Thoracic aorta (tissue), 2 donors: ENCODE data around the gene AKAP5. TPM values are rescaled to one million over a fixed set of nuclear protein-coding genes. Genes with fewer than 3 reads are reported as not detected.

Source experiments
- ATAC-seq: fragments of 150-250 bp; one replicate; pipeline ENCODE4 v1.8.0; 2017; ENCODE audit warnings: low read depth; ENCODE audit not compliant: insufficient number of reproducible peaks, low FRiP score
- DNase-seq: peaks from one replicate; pipeline ENCODE4 v3.0.0-alpha.2; 2020; ENCODE audit warnings: low spot score
- H3K27ac ChIP-seq, 2 donors: fragments of 200-600 bp; sonication (generic); 1 replicate in 1 of 2; 2 replicates in 1 of 2; pipeline ENCODE4 v1.5.1; 2016; ENCODE audit warnings: mild to moderate bottlenecking in 2 of 2, moderate library complexity in 2 of 2
- H3K27me3 ChIP-seq: fragments of 200-600 bp; sonication (generic); replicated peaks from 2 replicates; pipeline ENCODE4 v1.6.0; 2016; ENCODE audit warnings: mild to moderate bottlenecking; ENCODE audit not compliant: insufficient read depth
- H3K36me3 ChIP-seq: fragments of 200-600 bp; sonication (generic); one replicate; pipeline ENCODE4 v1.5.1; 2016
- H3K4me1 ChIP-seq, 2 donors: fragments of 200-600 bp; sonication (generic); 1 replicate in 1 of 2; 2 replicates in 1 of 2; pipeline versions ENCODE4 v1.5.1 to v1.6.0; 2016; ENCODE audit warnings: low read depth in 2 of 2, mild to moderate bottlenecking in 1 of 2; ENCODE audit not compliant: control insufficient read depth in 1 of 2
- H3K4me3 ChIP-seq: fragments of 200-600 bp; sonication (generic); 2 replicates; pipeline ENCODE4 v1.5.1; 2016; ENCODE audit warnings: mild to moderate bottlenecking
- H3K9me3 ChIP-seq: fragments of 200-600 bp; sonication (generic); 2 replicates; pipeline ENCODE4 v1.5.1; 2016
- total RNA-seq, 2 donors: library from RNA; depleted of rRNA; stranded (reverse); fragments of >200 nt; gene quantifications; one replicate each; pipeline versions ENCODE4 v1.1.0 to v1.2.3, GENCODE V29; 2016
- TF ChIP-seq, protein P1 (sequence below): fragments of 200-600 bp; sonication (generic); IDR thresholded peaks from one replicate; pipeline ENCODE4 v1.5.1; 2019; ENCODE audit warnings: antibody characterized with exemption

AKAP5 gene
- total RNA-seq, 2 donors from 2014 or later: 2.8 to 4.3 TPM

DNA sequence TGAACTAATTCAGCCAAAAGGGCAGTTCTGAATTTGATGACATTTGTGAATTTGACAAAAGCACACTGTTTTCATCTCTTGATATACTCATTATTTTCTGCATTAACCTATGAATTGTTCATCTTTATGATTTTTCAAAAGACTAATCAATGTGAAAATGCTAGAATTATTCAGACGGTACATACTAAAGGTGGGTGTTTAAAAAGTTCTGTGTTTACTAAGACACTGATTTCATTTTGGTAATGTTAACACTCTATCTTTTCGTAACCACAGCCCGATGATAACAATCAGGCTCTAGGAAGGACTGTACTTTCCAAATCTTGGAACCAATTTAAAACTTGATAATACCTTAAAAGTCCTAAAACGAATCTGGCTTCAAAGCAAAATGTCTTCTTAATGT lies 9.4 kb downstream of the AKAP5 start:
- Histone ChIP-seq H3K4me1 (no peaks in the 10 kb centered on the region), H3K9me3 (no peaks in the 10 kb centered on the region), H3K27ac (no peak overlapping the region), H3K27me3 (no peaks in the 10 kb centered on the region), H3K4me3 (no peak overlapping the region), H3K36me3 (no peaks in the 10 kb centered on the region)
- TF ChIP-seq, protein P1, sequence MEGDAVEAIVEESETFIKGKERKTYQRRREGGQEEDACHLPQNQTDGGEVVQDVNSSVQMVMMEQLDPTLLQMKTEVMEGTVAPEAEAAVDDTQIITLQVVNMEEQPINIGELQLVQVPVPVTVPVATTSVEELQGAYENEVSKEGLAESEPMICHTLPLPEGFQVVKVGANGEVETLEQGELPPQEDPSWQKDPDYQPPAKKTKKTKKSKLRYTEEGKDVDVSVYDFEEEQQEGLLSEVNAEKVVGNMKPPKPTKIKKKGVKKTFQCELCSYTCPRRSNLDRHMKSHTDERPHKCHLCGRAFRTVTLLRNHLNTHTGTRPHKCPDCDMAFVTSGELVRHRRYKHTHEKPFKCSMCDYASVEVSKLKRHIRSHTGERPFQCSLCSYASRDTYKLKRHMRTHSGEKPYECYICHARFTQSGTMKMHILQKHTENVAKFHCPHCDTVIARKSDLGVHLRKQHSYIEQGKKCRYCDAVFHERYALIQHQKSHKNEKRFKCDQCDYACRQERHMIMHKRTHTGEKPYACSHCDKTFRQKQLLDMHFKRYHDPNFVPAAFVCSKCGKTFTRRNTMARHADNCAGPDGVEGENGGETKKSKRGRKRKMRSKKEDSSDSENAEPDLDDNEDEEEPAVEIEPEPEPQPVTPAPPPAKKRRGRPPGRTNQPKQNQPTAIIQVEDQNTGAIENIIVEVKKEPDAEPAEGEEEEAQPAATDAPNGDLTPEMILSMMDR: no peak
- ATAC-seq (no peak), DNase-seq (no peak)

DNA sequence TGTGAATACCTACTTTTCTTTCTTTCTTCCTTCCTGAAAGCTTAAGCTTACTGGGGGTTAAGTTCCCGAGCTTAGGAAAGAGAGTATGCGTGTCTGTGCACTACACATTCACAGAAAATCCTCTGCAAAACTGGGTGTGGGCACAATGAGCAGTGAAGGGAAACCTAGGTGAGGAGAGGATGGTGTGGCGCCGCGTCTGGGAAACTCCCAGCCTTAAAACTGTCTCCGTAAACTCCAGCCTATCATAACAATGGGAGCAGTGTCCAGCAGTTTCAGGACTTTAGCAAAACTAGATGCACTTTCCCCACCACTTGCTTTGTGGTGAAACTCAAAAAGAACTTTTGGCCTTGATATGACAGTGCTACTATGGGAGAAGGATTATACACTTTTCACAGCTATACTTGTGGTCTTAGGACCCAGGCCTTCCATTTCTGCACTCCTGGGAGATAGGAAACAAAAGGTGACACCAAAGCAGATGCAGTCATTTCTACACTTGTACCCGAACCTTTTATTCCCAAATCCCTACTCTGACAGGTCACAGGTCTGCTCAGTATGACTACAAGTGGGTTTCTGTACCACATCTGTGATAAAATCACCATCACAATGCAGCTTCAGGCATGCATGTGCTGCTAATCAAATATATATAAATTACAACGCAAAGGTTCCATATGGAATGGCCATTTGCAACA lies 10.4 kb downstream of the AKAP5 start:
- Histone ChIP-seq H3K27me3 (no peaks in the 10 kb centered on the region), H3K27ac (no peak overlapping the region), H3K9me3 (no peaks in the 10 kb centered on the region), H3K4me1 (no peaks in the 10 kb centered on the region), H3K4me3 (no peak overlapping the region), H3K36me3 (no peaks in the 10 kb centered on the region)
- TF ChIP-seq, protein P1: no peak
- ATAC-seq (no peak), DNase-seq (no peak)

DNA sequence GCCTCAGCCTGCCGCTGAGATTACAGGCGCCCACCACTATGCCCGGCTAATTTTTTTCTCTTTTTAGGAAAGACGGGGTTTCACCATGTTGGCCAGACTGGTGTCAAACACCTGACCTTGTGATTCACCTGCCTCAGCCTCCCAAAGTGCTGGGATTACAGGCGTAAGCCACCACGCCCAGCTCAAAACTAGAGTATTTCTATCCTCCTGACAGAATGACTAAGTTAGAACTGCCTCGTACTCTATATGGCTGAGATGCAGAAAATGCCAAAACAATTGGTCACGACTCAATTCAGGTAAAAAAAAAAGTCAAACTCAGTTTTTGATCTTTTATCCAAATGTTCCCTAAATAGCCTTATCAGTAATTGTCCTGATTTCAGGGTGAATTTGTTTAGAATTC lies 11.1 kb downstream of the AKAP5 start:
- DNase-seq: no peak
- TF ChIP-seq, protein P1: no peak
- no peak for ATAC-seq
- no peaks in the 10 kb centered on the region for H3K27me3 ChIP-seq
- no peaks in the 10 kb centered on the region for H3K4me1 ChIP-seq
- no peaks in the 10 kb centered on the region for H3K36me3 ChIP-seq
- no peak overlapping the region for H3K4me3 ChIP-seq
- no peaks in the 10 kb centered on the region for H3K9me3 ChIP-seq
- no peak overlapping the region for H3K27ac ChIP-seq

DNA sequence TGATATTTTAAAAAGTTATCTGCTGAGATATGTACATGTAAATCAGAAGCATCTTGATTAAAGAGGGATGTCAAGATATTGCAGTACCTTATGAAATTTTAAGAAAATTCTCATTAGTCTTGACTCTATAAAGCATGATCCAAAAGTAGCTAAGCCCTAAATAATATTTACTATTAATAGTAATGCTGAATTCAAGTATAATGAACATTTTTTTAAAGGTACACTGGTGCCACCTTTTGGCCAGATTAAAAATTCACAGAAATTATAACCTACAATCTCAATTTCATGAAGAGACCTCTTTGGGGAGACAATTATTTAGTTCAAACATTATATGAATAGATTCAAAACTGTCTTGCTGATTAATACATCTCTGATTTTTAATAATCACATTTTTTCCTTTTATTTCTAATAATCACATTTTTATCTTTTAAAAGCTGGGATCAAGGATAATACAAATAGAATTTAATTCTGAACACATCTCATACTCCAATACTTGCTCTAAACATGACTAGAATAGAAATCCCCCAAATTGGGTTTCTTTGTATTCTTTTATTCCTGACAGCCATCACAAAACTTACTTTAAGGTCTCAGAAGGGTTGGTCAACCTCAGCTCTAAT lies 13.4 kb downstream of the AKAP5 start:
- Histone ChIP-seq H3K27me3 (no peaks in the 10 kb centered on the region), H3K27ac (no peak overlapping the region), H3K4me3 (no peak overlapping the region), H3K9me3 (no peaks in the 10 kb centered on the region), H3K4me1 (no peaks in the 10 kb centered on the region), H3K36me3 (no peaks in the 10 kb centered on the region)
- ATAC-seq: no peak
- TF ChIP-seq, protein P1: peak; percentile 34
- no peak for DNase-seq

DNA sequence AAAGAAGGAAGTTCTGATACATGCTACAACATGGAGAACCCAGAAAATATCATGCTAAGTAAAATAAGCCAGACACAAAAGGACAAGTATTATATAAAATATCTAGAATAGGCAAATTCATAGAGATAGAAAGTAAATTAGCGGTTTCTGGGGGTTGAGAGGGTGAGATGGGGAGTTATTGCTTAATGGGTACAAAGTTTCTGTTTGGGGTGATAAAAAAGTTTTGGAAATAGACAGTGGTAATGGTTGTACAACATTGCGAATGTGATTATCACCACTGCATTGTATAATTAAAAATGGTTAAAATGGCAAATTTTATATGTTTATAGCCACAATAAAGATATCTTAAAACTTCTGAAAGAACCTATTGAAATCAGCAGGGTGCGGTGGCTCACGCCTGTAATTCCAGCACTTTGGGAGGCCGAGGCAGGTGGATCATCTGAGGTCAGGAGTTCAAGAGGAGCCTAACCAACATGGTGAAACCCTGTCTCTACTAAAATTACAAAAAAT lies 23.3 kb downstream of the AKAP5 start:
- Histone ChIP-seq H3K9me3 (no peaks in the 10 kb centered on the region), H3K4me1 (no peaks in the 10 kb centered on the region), H3K4me3 (no peak overlapping the region), H3K27me3 (no peaks in the 10 kb centered on the region), H3K27ac (no peak overlapping the region), H3K36me3 (peaks cover 30% of the 10 kb centered on the region)
- TF ChIP-seq, protein P1: no peak
- DNase-seq: no peak
- ATAC-seq: no peak
